ENCODE data around the gene KRTAP13-1.

- no peak for TF ChIP-seq YY1 (IDR thresholded peaks at IDR 0.05; ENCODE audit: insufficient read depth, insufficient read length)
- TF ChIP-seq ZNF274 (IDR thresholded peaks at IDR 0.05; ENCODE audit: low read depth, low read length): no peak
Observed at GRCh38 chr21:30349572-30349971, 46.3 kb upstream of the KRTAP13-1 start.

Data from NT2/D1 (cell line).